Smooth muscle cell (in vitro differentiated cells): ENCODE measurements around the gene SLC30A3. TPM values are rescaled to one million over a fixed set of nuclear protein-coding genes. Genes with fewer than 3 reads are reported as not detected.
A peak's percentile ranks its signal among the peaks of the same experiment; 100 is the strongest.

Source experiments
- DNase-seq: peaks from one replicate; lab custom pipeline; 2025; ENCODE audit not compliant: unreplicated experiment; lab: John Stamatoyannopoulos, UW
- H2AFZ ChIP-seq: fragments of 200-600 bp; sonication (generic); 2 replicates; pipeline ENCODE4 v1.6.0; 2016; ENCODE audit warnings: antibody characterized with exemption, low read depth, mild to moderate bottlenecking
- H3F3A ChIP-seq: fragments of 200-600 bp; sonication (generic); 2 replicates; pipeline ENCODE4 v1.6.0; 2017; ENCODE audit warnings: antibody characterized with exemption, low read depth
- H3K27ac ChIP-seq: fragments of 200-600 bp; sonication (generic); 2 replicates; pipeline ENCODE4 v1.5.1; 2016; ENCODE audit warnings: low read depth, mild to moderate bottlenecking
- H3K27me3 ChIP-seq: fragments of 200-600 bp; sonication (generic); 2 replicates; pipeline ENCODE4 v1.6.1; 2016; ENCODE audit warnings: low read depth, mild to moderate bottlenecking
- H3K36me3 ChIP-seq: fragments of 200-600 bp; sonication (generic); 2 replicates; pipeline ENCODE4 v1.5.1; 2016; ENCODE audit warnings: low read depth
- H3K4me1 ChIP-seq: fragments of 200-600 bp; sonication (generic); 2 replicates; pipeline ENCODE4 v1.5.1; 2016; ENCODE audit warnings: low read depth
- H3K4me2 ChIP-seq: fragments of 200-600 bp; sonication (generic); 2 replicates; pipeline ENCODE4 v1.6.0; 2016; ENCODE audit warnings: mild to moderate bottlenecking
- H3K4me3 ChIP-seq: fragments of 200-600 bp; sonication (generic); 2 replicates; pipeline ENCODE4 v1.5.1; 2016; ENCODE audit warnings: mild to moderate bottlenecking
- H3K79me2 ChIP-seq: fragments of 200-600 bp; sonication (generic); 2 replicates; pipeline ENCODE4 v1.6.0; 2016; ENCODE audit warnings: low read depth, mild to moderate bottlenecking
- H3K9ac ChIP-seq: fragments of 200-600 bp; sonication (generic); 2 replicates; pipeline ENCODE4 v1.6.0; 2016; ENCODE audit warnings: low read depth
- H3K9me3 ChIP-seq: fragments of 200-600 bp; sonication (generic); replicated peaks from 2 replicates; pipeline ENCODE4 v1.5.1; 2016; ENCODE audit warnings: low read depth
- H4K20me1 ChIP-seq: fragments of 200-600 bp; sonication (generic); 2 replicates; pipeline ENCODE4 v1.6.0; 2016; ENCODE audit warnings: low read depth
- WGBS: methylation state at CpG from one replicate; pipeline ENCODE4 v1.1.7; 2016; ENCODE audit warnings: low lambda C conversion rate; 5-methylcytosine and 5-hydroxymethylcytosine counted together
- polyA plus RNA-seq: library from polyadenylated mRNA; unstranded; fragments of >200 nt; fragmentation: Nextera tagmentation; extraction: Ambion mirVana; gene quantifications from 2 replicates; pipeline ENCODE4 v1.2.1, GENCODE V29; 2016
- total RNA-seq: library from RNA; depleted of rRNA; stranded (reverse); fragments of >200 nt; gene quantifications from 2 replicates; pipeline ENCODE4 v1.2.3, GENCODE V29; 2014
- TF ChIP-seq, protein P1 (sequence below): fragments of 200-600 bp; sonication (generic); IDR thresholded peaks from 2 replicates; pipeline ENCODE4 v1.5.1; 2017; ENCODE audit warnings: borderline replicate concordance, mild to moderate bottlenecking, antibody characterized with exemption; ENCODE audit not compliant: insufficient read depth, poor library complexity, severe bottlenecking

SLC30A3 gene
- total and polyA plus RNA-seq, 2 experiments from 2014 or later = 0.17 TPM; not detected in 1

DNA sequence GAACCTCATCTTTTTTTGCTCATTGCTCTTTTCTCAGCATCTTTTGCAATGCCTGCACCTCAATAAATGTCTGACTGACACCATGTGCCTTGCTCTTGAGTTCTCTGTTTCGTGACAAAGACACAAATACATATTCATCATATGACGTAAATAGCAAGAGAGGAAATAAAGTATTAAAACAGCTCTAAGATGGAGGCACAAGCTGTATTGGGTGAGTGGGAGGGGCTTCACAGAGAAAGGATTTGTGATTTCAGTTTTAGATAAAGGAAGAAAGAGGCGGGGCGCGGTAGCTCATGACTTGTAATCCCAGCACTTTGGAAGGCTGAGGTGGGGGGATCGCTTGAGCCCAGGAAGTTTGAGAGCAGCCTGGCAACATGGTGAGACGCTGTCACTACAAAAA, 42.8 kb downstream of the SLC30A3 start:
- Histone ChIP-seq H3K4me2 (no peak overlapping the region), H2AFZ (no peak overlapping the region), H3K27me3 (no peaks in the 10 kb centered on the region), H3K9me3 (no peaks in the 10 kb centered on the region), H3K4me3 (no peak overlapping the region), H3K4me1 (peaks cover 14% of the 10 kb centered on the region), H3K36me3 (no peaks in the 10 kb centered on the region), H3K9ac (no peak overlapping the region), H4K20me1 (no peaks in the 10 kb centered on the region), H3F3A (no peaks in the 10 kb centered on the region), H3K27ac (no peak overlapping the region), H3K79me2 (peaks cover 15% of the 10 kb centered on the region)
- no peak for DNase-seq
- TF ChIP-seq, protein P1, sequence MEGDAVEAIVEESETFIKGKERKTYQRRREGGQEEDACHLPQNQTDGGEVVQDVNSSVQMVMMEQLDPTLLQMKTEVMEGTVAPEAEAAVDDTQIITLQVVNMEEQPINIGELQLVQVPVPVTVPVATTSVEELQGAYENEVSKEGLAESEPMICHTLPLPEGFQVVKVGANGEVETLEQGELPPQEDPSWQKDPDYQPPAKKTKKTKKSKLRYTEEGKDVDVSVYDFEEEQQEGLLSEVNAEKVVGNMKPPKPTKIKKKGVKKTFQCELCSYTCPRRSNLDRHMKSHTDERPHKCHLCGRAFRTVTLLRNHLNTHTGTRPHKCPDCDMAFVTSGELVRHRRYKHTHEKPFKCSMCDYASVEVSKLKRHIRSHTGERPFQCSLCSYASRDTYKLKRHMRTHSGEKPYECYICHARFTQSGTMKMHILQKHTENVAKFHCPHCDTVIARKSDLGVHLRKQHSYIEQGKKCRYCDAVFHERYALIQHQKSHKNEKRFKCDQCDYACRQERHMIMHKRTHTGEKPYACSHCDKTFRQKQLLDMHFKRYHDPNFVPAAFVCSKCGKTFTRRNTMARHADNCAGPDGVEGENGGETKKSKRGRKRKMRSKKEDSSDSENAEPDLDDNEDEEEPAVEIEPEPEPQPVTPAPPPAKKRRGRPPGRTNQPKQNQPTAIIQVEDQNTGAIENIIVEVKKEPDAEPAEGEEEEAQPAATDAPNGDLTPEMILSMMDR = no peak
- 98% methylated on average over 7 of the region's 7 CpGs for WGBS

DNA sequence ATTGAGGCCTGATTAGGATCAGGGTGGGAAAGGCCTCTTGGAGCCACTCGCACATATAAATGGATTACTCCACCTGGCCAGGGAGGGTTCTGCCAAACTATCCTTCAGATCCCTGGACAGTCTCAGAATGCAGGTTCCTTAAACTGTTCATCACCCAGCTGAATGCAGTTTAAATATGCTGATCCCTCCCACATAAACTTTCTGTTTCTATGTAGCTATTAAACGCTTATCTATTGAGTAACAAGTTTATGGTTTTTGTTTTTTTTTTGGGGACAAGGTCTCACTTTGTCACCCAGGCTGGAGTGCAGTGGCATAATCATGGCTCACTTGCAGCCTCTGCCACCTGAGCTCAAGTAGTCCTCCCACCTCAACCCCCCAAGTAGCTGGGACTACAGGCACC, 43.8 kb downstream of the SLC30A3 start:
- H3K27ac ChIP-seq = no peak overlapping the region
- H3F3A ChIP-seq = no peaks in the 10 kb centered on the region
- H3K9me3 ChIP-seq = no peaks in the 10 kb centered on the region
- no peak overlapping the region for H3K4me2 ChIP-seq
- peaks cover 14% of the 10 kb centered on the region for H3K4me1 ChIP-seq
- no peak overlapping the region for H3K4me3 ChIP-seq
- 95% methylated on average over 2 of the region's 2 CpGs for WGBS
- H3K79me2 ChIP-seq = peaks cover 17% of the 10 kb centered on the region
- TF ChIP-seq, protein P1 = no peak
- no peaks in the 10 kb centered on the region for H4K20me1 ChIP-seq
- DNase-seq = no peak
- no peak overlapping the region for H3K9ac ChIP-seq
- no peaks in the 10 kb centered on the region for H3K27me3 ChIP-seq
- no peaks in the 10 kb centered on the region for H3K36me3 ChIP-seq
- H2AFZ ChIP-seq = no peak overlapping the region

DNA sequence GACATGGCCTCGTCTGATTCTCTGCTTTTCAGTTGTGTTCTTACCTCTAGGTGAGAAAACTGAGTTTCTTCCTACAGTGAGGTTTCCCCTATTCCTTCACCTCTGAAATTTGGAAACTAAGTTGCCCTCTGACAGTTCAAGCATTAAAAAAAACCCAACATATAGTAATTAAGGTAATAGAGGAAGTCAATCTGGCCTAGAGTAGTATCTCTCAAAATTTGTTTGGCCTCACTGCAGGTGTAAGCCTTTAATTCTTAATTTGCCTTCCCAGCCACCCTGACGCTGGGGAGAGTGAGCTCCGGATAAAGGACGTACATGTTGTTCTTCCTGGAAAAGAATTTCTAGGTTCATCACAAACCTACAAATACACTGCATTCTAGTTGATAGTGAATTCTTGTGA, 44.2 kb downstream of the SLC30A3 start:
- Histone ChIP-seq H4K20me1 (no peaks in the 10 kb centered on the region), H3K4me2 (peak overlapping the region; percentile 97), H3K27ac (no peak overlapping the region), H3K4me3 (no peak overlapping the region), H3K9me3 (no peaks in the 10 kb centered on the region), H3K36me3 (no peaks in the 10 kb centered on the region), H3K79me2 (peaks cover 22% of the 10 kb centered on the region), H3K9ac (no peak overlapping the region), H3K4me1 (peaks cover 14% of the 10 kb centered on the region), H3F3A (peaks cover under 1% of the 10 kb centered on the region), H3K27me3 (no peaks in the 10 kb centered on the region), H2AFZ (no peak overlapping the region)
- DNase-seq = no peak
- TF ChIP-seq, protein P1 = no peak
- WGBS = over 99% methylated on average over 4 of the region's 4 CpGs
